ENCODE results near the gene C19orf44.

Gene C19orf44

DNA sequence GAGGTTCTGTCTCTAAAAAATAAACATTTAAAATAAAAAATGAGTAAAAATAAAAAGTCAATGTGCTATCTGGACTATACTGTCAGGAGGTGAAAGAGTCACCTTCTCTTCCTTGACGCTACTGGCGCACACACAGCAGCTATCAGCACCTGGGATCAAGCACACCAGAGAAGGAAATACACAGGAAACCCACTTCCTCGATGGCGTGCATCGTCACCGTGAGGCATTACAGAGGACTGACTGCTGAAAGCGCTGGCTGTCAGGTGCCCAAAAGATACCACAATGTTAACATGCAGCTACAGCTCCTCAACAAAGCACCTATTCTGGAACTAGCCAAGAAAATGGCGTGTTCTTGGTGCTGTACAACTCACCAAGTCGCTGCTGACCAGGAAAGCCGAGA lies 70.0 kb downstream of the C19orf44 start:
- FAIRE-seq (no peak), DNase-seq (ENCODE audit: extremely low spot score, insufficient read length, low read depth) (no peak)

DNA sequence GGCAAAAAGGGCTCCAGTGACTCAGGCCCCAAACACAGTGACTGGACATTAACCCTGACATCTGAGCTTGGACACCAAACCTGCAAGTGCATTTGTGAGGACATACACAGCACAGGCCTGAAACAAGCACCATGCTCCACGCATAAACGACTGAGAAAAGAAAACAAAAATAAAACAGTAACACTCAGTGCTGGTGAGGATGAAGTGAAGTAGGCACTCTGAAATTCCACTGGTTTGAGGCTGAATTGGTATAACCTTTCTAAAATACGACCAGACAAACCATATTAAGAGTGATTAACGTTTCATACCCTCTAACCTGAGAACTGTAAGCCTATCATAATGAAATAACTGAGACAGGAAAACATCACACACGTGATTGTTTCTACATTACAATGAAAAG lies 70.5 kb downstream of the C19orf44 start:
- DNase-seq (ENCODE audit: extremely low spot score, insufficient read length, low read depth), result no peak
- FAIRE-seq, result no peak

DNA sequence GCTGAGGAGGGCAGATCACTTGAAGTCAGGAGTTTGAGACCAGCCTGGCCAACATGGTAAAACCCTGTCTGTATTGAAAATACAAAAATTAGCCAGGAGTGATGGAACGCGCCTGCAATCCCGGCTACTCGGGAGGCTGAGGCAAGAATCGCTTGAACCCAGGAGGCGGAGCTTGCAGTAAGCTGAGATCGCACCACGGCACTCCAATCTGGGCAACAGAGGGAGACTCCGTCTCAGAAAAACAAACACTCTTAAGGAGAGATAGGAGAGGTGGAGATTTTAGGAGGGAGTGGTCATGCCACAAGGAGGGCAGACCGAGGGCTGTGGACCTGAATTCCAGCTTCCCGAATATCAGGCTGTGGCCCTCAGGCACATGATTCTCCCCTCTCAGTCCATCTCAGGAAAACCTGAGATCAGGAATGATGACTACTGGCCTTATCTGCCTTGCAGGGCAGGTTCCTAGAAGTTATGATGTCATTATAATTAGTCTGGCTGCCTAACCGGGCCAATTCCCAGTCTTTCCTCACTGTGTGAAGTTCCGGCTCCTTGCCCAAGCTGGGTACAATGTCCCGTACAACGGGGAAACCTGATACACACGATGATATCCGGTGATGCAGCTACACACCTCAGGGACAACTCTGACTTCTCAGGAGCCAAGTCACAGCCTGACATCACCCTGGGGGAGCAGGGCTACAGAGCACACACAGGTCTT lies 73.6 kb downstream of the C19orf44 start:
- FAIRE-seq (no peak), DNase-seq (ENCODE audit: extremely low spot score, insufficient read length, low read depth) (no peak)
